Liver (tissue), 3 donors: Measurements from ENCODE around the gene IL17B.

Experiments
- MAX ChIP-seq: IDR thresholded peaks from 2 replicates; pipeline ENCODE4 v1.6.1; 2016; ENCODE audit warnings: antibody characterized with exemption
- RAD21 ChIP-seq, 2 donors: IDR thresholded peaks; 2 replicates each; pipeline ENCODE4 v1.6.1; 2016; ENCODE audit warnings: antibody characterized with exemption in 2 of 2, mild to moderate bottlenecking in 2 of 2
- TAF1 ChIP-seq: conservative IDR thresholded peaks from 2 replicates; pipeline ENCODE4 v1.6.1; 2016; ENCODE audit warnings: antibody characterized with exemption, mild to moderate bottlenecking
- TF ChIP-seq, protein P1 (sequence below): fragments of 150-350 bp; IDR thresholded peaks from 2 replicates; pipeline ENCODE4 v1.5.1; 2017; ENCODE audit warnings: improper control_type of control experiment, low read depth, low read length; ENCODE audit not compliant: missing input control
- donor health status: healthy.
- donor health status: healthy.

- TF ChIP-seq RAD21 (IDR thresholded peaks at IDR 0.05) (no peak), TAF1 (no peak), MAX (no peak)
- TF ChIP-seq, protein P1, sequence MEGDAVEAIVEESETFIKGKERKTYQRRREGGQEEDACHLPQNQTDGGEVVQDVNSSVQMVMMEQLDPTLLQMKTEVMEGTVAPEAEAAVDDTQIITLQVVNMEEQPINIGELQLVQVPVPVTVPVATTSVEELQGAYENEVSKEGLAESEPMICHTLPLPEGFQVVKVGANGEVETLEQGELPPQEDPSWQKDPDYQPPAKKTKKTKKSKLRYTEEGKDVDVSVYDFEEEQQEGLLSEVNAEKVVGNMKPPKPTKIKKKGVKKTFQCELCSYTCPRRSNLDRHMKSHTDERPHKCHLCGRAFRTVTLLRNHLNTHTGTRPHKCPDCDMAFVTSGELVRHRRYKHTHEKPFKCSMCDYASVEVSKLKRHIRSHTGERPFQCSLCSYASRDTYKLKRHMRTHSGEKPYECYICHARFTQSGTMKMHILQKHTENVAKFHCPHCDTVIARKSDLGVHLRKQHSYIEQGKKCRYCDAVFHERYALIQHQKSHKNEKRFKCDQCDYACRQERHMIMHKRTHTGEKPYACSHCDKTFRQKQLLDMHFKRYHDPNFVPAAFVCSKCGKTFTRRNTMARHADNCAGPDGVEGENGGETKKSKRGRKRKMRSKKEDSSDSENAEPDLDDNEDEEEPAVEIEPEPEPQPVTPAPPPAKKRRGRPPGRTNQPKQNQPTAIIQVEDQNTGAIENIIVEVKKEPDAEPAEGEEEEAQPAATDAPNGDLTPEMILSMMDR = no peak
Measured at GRCh38 chr5:149410721-149411432, 31.8 kb upstream of the IL17B start.
